T47D (cell line): ENCODE data around the gene CDX2.
"Not testable (repeated sequence)": the region's sequence is repeated elsewhere in the genome, so short reads cannot be mapped to it uniquely, and the experiment has no call there.

Experiments used
- DNase-seq, 2 experiments: peaks; one replicate each; pipeline versions ENCODE4 v3.0.0 to v3.0.0-alpha.2; 2011 to 2012; ENCODE audit warnings: low read depth in 1 of 2, low spot score in 1 of 2
- JUND ChIP-seq: IDR thresholded peaks from 2 replicates; pipeline ENCODE4 v1.6.1; 2012; ENCODE audit warnings: low read depth
- in situ Hi-C: cut with HindIII; loops from 2 replicates; pipeline ENCODE4 v1.10.0; 2016; ENCODE audit warnings: low sequenced_read_pairs, low pct_unique_long_range_greater_than_20kb

Gene CDX2

GRCh38 chr13:27966641-27967202, 2.4 kb downstream of the CDX2 start:
- DNase-seq = no peak
- TF ChIP-seq JUND = no peak
- in situ Hi-C loops = no loop called here

- in situ Hi-C loops = no loop called here
- no peak for TF ChIP-seq JUND
- DNase-seq = peak in 1 of 2 experiments; percentile 54
These were observed 3.1 kb downstream of the CDX2 start for GRCh38 chr13:27965740-27966640.

GRCh38 chr13:27965343-27965739, 3.8 kb downstream of the CDX2 start:
- in situ Hi-C loops = no loop called here
- no peak for TF ChIP-seq JUND
- no peak for DNase-seq

- no peak for TF ChIP-seq JUND
- no peak for DNase-seq
- in situ Hi-C loops = no loop called here
These were observed 4.3 kb downstream of the CDX2 start for GRCh38 chr13:27964741-27965323.

- DNase-seq, in situ Hi-C loops: not testable (repeated sequence)
These were observed 4.9 kb downstream of the CDX2 start for GRCh38 chr13:27964206-27964605.

GRCh38 chr13:27963491-27963890, 5.6 kb downstream of the CDX2 start:
- no peak for DNase-seq
- TF ChIP-seq JUND = no peak
- in situ Hi-C loops = no loop called here

DNA sequence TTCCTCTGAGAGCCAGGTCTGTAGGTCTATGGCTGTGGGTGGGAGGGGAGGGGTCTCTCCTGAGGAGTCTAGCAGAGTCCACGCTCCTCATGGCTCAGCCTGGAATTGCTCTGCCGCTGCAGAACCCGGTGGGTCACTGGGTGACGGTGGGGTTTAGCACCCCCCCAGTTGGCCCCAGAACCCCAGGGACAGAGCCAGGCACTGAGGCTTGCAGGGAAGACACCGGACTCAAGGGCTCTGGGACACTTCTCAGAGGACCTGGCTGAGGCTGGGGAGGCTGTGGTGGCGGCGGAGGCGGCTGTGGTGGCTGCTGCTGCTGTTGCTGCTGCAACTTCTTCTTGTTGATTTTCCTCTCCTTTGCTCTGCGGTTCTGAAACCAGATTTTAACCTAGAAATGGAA, 6.1 kb downstream of the CDX2 start:
- no peak for DNase-seq
- TF ChIP-seq JUND = no peak
- in situ Hi-C loops = no loop called here

GRCh38 chr13:27962128-27962841, 6.8 kb downstream of the CDX2 start:
- TF ChIP-seq JUND = no peak
- in situ Hi-C loops = no loop called here

DNA sequence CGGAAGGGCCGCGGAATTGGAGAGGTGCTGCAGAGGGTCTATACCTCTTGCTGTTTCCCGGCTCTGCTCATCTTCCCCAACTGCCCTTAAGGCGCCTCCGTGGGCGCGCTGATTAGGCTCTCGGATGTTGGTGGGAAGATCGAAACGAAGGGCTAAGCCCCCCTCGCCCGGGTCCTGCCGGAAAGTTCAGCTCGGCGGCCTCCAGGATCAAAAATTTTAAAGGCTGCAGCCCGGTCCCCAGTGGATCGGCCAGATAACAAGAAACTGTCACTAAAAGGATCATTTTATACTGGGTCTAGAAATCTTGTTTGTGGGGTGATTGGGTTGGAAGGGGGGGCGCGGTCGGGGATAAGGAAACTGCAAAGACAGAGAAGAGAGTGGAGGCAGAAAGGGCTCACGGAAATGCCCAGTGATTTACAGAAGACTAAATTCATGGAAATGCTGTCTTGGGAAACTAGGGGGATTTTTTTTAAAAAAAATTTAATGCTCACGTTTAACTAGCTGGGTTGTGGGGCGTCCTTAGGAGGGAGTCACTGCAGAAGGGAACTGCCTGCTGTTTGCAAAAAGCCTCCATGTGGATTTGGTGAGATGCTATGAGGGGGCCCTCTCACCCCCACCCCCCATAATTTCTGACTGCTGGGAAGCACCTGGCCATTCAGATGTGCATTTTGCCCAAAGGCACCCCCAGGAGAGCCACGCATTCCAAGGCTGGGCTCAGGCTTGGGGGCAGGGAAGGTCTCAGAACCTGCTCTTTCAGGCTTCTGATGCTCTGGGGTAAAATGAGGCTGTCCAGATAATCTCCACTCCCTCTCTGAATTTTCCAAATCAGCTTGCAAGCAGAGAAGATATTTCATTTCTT, 7.7 kb downstream of the CDX2 start:
- TF ChIP-seq JUND = no peak
- in situ Hi-C loops = no loop called here
- no peak for DNase-seq

More at GRCh38 chr13:27962128-27962841, 6.8 kb downstream of the CDX2 start:
- DNase-seq = no peak

GRCh38 chr13:27960362-27961226, 8.5 kb downstream of the CDX2 start:
- in situ Hi-C loops = no loop called here
- no peak for TF ChIP-seq JUND
- DNase-seq = peak; percentile 72 to 83

GRCh38 chr13:27959976-27960361, 9.1 kb downstream of the CDX2 start:
- in situ Hi-C loops = no loop called here
- TF ChIP-seq JUND = no peak
- DNase-seq = no peak
